Measurements from ENCODE around the gene TMTC1. TPM values are rescaled to one million over a fixed set of nuclear protein-coding genes. Genes with fewer than 3 reads are reported as not detected.

TMTC1 gene
- total RNA-seq, 1 experiment from 2014 or later = 12.7 TPM

- no peak for DNase-seq (ENCODE audit: low read depth, low spot score)
- in situ Hi-C loops (cut with HindIII; ENCODE audit: low pct_unique_long_range_greater_than_20kb, low sequenced_read_pairs) = no loop called here
Measured at GRCh38 chr12:29620030-29620429, 163.7 kb downstream of the TMTC1 start.

GRCh38 chr12:29617407-29617803, 166.3 kb downstream of the TMTC1 start:
- no peak for DNase-seq (ENCODE audit: low read depth, low spot score)
- in situ Hi-C loops (cut with HindIII; ENCODE audit: low pct_unique_long_range_greater_than_20kb, low sequenced_read_pairs) = no loop called here

- in situ Hi-C loops (cut with HindIII; ENCODE audit: low pct_unique_long_range_greater_than_20kb, low sequenced_read_pairs) = no loop called here
- DNase-seq (ENCODE audit: low read depth, low spot score) = no peak
Measured at GRCh38 chr12:29616664-29617406, 166.9 kb downstream of the TMTC1 start.

- in situ Hi-C loops (cut with HindIII; ENCODE audit: low pct_unique_long_range_greater_than_20kb, low sequenced_read_pairs) = no loop called here
- no peak for DNase-seq (ENCODE audit: low read depth, low spot score)
Measured at GRCh38 chr12:29614694-29615325, 168.9 kb downstream of the TMTC1 start.

GRCh38 chr12:29612912-29613311, 170.8 kb downstream of the TMTC1 start:
- in situ Hi-C loops (cut with HindIII; ENCODE audit: low pct_unique_long_range_greater_than_20kb, low sequenced_read_pairs) = no loop called here
- no peak for DNase-seq (ENCODE audit: low read depth, low spot score)

- DNase-seq (ENCODE audit: low read depth, low spot score) = peak; percentile 25
- in situ Hi-C loops (cut with HindIII; ENCODE audit: low pct_unique_long_range_greater_than_20kb, low sequenced_read_pairs) = no loop called here
Measured at GRCh38 chr12:29611906-29612305, 171.8 kb downstream of the TMTC1 start.

DNA sequence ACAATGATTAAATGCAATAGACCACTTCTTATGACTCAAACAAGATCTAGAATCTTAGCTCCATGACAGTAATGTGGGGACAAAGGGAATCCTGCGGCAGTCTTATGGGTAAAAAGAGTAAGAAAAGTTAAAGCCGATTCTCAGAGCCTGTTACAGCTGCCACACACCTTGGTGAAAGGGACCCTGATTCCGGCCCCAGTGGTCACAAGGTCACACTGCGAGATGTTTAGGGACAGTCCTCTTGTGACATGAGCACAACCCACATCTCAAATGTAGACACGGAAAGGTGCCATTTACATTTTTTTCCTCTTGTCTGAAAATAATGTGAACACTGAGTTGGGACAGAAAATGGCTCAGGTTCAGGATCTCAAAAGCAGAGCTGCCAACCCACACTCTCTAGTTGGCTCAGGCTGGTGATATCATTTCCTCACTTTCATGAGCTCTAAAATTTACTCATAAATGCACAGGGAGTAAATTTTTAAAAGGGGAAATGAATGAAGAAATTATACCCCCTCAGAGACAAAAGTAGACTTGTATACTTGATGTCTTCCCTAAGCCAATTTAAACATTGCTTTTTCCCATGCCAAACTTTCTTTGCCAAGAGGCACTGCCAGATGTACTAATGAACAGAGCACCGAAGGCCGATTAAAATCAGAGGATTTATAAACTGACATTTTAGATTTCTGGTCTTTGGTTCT, 173.1 kb downstream of the TMTC1 start:
- DNase-seq (ENCODE audit: low read depth, low spot score) = no peak
- in situ Hi-C loops (cut with HindIII; ENCODE audit: low pct_unique_long_range_greater_than_20kb, low sequenced_read_pairs) = no loop called here

GRCh38 chr12:29609431-29610215, 174.1 kb downstream of the TMTC1 start:
- in situ Hi-C loops (cut with HindIII; ENCODE audit: low pct_unique_long_range_greater_than_20kb, low sequenced_read_pairs) = no loop called here
- DNase-seq (ENCODE audit: low read depth, low spot score) = no peak

DNA sequence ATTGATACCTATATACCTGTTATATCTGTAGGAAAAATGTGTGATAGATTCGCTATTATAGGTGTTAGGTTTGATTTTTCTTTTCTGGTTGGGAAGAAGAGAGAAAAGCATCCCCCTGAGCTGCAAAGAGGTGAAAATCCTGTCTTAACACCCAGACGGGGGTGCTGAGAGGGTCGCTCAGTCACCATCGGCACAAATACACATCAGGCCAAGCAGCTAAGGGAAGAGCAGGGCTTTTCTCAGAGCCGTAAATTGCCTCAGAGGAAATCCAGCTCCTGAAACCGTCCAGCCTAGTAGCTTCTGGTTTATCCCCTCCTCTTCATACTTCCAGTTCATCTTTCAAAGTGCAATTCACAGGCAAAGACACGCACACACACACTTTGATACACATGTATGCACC, 175.2 kb downstream of the TMTC1 start:
- no peak for DNase-seq (ENCODE audit: low read depth, low spot score)
- in situ Hi-C loops (cut with HindIII; ENCODE audit: low pct_unique_long_range_greater_than_20kb, low sequenced_read_pairs) = no loop called here

DNA sequence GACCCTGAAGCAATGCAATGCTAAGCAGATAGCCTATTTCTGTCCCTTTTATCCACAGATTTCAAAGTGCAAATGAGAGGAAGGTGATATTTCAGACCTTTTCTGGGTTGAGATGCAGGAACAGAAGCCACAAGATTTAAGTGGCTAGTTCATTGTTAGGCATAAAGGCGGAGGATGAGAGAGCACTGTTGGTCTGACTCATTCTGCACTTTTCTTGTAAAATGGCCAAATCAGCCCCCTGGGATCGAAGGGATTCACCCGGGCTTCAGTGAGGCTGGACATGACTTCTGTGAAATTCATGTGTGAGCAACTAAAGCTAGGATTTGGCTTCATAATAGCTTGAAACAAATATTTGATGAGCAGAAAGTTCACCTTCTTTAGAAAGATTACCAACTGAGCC, 184.4 kb downstream of the TMTC1 start:
- no peak for DNase-seq (ENCODE audit: low read depth, low spot score)
- in situ Hi-C loops (cut with HindIII; ENCODE audit: low pct_unique_long_range_greater_than_20kb, low sequenced_read_pairs) = no loop called here

DNA sequence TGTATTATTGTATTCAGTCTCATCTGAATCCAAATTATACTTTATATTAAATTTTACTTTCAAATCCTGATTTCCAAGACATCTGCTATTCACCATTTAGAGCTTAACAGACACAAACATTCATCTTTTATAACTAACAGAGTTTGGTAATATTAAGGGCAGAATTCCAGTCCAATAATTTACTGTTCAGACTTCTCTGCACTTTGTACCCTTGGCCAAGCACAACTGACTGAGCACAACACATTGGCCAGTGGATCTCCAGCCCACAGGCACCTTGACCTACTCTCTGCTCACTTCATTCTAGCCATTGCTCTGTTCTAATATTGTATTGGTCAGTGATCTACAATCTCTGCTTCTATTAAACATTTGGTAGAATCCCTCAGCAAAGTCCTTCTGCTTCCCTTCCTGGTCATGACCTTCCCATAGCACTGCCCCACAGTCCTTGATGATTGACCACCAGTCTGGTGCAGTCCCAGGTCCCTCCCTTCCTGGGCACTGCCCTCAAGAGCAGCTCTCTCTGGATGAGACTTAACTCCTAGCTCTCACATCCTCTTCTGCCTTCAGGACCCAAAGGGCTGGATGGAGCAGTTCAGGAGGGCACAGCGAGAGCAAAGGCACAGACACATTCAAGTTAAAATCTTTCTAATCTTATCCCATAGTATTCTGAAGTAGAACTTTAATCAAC, 188.5 kb downstream of the TMTC1 start:
- no peak for DNase-seq (ENCODE audit: low read depth, low spot score)
- in situ Hi-C loops (cut with HindIII; ENCODE audit: low pct_unique_long_range_greater_than_20kb, low sequenced_read_pairs) = no loop called here

DNA sequence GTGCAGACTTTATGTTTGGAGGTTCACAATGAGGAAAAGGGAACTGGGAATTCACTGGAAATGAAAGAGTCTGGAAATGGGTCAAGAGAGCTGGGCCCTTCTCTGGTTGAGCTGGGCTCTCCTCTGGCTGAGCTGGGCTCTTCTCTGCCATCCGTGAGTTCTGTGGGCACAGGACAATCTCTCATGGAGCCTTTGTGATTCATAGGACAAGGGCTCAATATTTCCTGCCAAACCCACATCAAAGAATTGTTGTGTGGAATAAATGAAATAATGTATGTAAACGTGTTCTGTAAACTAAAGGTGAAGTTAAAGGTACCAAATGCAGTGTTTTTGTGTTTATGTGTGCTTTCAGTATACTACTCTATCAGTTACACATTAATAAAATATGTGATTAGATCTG, 190.7 kb downstream of the TMTC1 start:
- no peak for DNase-seq (ENCODE audit: low read depth, low spot score)
- in situ Hi-C loops (cut with HindIII; ENCODE audit: low pct_unique_long_range_greater_than_20kb, low sequenced_read_pairs) = no loop called here

DNA sequence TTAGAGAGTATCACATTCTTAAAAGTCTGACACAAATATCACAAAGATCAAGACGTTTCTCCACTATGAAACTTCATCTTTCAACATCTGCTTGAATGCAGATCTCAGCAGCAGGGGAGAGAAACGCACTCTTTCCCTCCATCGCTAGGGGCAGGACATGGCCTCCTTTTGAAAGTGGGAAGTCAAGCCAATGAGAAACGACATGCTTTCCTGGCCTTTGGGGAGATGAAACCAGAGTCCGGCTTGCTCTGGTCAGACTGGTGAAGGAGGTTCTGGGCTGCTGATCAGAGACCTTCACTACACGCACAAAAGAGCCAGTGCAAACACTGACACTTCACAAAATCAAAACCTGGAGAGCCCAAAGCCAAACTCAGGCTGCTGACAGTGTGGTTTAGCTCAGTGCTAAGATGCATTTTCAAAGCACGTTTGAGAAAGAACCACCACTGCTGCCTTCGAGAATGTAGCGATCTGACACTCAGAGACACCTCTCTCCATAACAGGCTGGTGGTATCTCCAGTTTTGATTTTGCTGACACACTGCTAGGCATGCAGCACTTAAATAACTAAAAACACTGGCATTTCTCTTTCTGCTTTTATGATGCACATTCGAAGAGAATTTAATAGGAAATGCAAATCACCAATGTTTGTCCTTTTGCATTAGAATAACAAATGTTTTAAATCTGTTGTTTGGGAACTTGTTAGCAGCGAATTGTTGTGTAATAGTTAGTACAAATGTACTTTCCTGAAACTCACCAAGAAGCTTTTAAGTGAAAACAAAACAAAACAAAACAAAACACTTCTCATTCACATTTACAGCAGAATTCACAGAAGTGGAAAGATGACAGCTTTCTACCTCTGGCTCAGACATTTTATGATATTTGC, 192.4 kb downstream of the TMTC1 start:
- in situ Hi-C loops (cut with HindIII; ENCODE audit: low pct_unique_long_range_greater_than_20kb, low sequenced_read_pairs) = no loop called here
- DNase-seq (ENCODE audit: low read depth, low spot score) = peak; percentile 70

GRCh38 chr12:29589851-29590250, 193.9 kb downstream of the TMTC1 start:
- in situ Hi-C loops (cut with HindIII; ENCODE audit: low pct_unique_long_range_greater_than_20kb, low sequenced_read_pairs) = no loop called here
- no peak for DNase-seq (ENCODE audit: low read depth, low spot score)

DNA sequence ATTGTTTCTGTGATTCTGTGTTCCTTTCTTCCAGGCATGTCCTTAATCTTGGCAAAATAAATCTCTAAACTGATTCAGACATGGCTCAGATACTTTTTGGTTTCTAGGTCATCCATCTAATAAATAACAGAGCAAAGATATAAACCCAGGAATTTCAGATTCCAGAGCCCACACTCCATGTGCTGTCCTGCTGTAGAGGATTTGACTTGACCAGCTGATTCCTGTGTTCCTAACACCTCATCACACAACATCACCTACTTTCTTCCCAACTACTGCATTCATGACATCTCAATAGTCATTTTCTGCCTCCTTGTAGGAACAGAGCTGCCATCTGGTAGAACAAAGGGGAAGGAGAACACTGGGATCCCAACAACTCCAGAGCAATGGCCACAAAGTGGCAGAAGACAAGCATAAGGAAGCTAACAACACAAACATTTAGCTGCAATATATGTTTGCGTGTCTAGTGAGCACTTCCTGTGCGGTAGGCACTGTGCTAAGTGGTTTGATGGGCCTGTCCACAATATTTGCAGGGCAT, 194.4 kb downstream of the TMTC1 start:
- in situ Hi-C loops (cut with HindIII; ENCODE audit: low pct_unique_long_range_greater_than_20kb, low sequenced_read_pairs) = no loop called here
- DNase-seq (ENCODE audit: low read depth, low spot score) = no peak

GRCh38 chr12:29582677-29583272, 201.0 kb downstream of the TMTC1 start:
- no peak for DNase-seq (ENCODE audit: low read depth, low spot score)
- in situ Hi-C loops (cut with HindIII; ENCODE audit: low pct_unique_long_range_greater_than_20kb, low sequenced_read_pairs) = no loop called here

Measured in SK-MEL-5 (cell line).